Ureter (tissue), 1 donor: Measurements from ENCODE around the gene USH2A. TPM values are rescaled to one million over a fixed set of nuclear protein-coding genes. Genes with fewer than 3 reads are reported as not detected.

Source experiments
- DNase-seq: peaks from one replicate; pipeline ENCODE4 v3.0.0-alpha.2; 2020; ENCODE audit warnings: low spot score
- total RNA-seq: library from RNA; stranded (reverse); gene quantifications from one replicate; pipeline ENCODE4 v1.2.4, GENCODE V29; 2023
- donor health status: DM: yes; HTN: yes; CAD: no.

The USH2A gene
- total RNA-seq, 1 donor from 2014 or later = 0.23 TPM

DNA sequence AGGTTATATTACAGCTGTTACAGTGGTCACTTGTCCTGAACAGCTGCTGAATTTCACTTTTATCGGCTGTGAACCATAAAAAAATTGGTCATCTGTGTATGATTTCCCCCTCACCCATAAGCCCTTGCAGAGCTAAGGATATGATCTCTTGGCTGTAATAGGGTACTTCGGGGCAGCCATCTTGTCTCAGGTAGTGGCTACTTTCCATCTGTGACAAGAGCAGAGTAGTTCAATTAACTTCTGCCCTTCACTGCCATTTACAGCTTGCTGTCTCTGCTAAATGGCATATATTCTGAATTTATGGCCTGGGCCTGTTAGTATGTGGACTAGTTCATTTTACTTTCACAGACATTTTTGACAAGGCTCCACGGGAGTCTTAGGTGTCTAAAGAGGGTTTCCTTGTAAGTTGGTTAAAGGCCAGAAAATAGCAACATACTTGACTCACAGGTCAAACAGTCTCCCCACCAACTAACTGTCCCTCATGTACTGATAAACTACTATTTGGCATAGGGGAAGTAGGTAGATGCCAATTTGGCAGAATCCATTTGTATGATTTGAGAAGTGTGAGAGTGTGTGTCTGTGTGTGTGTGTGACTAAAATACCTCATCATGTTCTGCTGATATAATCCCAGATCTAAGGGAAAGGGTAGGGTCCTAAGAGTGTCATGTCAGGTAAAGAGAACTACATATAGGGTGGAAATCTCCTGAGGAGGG is 704.5 kb downstream of the USH2A start:
- no peak for DNase-seq

GRCh38 chr1:215717677-215718426 is 705.4 kb downstream of the USH2A start:
- DNase-seq = no peak

DNA sequence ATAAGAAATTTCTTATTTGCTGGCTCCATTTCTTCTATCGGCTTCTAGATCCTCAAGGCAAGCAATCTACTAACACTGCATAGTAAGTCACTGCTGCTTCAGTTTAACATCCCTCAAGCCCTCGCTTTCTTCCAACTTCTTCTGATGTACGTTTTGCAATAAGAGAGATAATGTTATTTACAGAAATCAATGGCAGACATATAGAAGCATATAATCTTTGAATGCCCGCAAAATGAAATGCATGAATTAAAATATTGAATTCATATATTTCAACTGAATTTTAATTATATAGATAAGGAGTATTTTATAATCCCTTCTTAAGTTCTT is 712.4 kb downstream of the USH2A start:
- DNase-seq = no peak

DNA sequence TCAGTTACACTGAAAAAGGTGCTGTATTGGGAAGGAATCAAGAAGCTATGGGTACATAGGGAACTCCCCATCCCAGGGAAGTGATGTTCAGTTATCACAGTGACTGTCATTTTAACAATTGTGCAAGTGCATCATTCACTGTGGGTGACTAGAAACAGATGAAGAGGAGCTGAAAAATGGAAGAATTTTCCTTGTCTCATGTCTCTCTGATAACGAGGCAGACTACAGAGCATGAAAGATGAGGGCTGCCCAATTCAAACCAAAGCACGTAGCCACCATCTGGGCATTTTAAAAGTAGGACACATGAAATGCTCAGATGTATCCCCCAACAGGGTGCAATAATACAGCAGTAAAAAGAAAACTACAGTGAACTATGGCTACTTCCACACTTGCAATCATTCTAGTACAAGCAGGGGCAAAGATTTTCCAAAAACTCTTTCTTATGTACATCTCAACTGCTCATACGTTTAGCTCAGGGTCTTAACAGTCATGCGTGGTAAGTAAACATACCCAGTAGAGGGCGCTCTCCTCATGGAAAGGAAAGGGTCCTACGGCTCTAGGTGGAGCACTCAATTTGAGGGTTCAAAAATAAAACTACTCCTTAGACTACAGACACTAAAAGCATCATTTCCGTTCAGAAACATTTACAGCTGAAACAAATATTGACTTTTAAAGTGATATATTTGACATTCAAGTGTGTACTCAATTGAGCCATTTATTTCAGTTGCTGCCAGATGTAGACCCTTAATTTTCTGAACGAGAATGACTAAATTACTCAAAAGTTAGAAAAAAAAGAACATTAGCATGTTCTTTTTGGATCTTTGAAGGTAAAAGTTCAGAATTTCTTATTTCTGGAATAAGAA is 713.0 kb downstream of the USH2A start:
- no peak for DNase-seq

DNA sequence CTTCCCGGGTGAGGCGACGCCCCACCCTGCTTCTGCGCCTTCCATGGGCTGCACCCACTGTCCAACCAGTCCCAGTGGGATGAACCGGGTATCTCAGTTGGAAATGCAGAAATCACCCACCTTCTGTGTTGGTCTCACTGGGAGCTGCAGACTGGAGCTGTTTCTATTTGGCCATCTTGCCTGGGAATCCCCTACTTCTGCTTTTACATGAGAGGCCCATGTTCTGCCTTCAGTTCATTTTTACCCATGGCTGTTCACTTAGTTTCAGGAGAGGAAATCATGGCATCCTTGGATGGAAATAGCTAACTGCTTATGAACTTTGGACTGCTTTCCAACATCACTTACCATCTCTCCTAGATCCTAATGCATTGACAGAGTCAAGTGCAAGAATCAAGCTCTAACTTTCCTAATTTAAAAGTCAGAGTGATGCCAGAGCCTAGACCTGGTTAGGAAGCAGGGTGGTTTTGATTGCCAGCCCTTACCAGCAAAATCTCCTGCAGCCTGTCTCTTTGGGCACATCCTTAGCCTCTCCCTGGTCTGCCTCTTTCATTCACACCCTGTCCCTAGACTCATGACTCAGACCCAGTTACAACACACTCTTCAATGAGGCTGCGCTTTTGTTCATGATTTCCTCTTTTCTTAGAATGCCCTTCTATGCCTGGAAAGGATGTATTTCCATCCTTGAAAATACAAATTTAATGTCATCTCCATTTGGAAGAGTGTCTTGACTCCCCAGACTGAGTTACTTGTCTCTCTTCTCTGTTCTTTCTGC is 719.0 kb downstream of the USH2A start:
- no peak for DNase-seq

- DNase-seq = no peak
These were observed 741.0 kb downstream of the USH2A start for GRCh38 chr1:215682232-215682631.

- DNase-seq = no peak
These were observed 742.2 kb downstream of the USH2A start for GRCh38 chr1:215681041-215681440.

DNA sequence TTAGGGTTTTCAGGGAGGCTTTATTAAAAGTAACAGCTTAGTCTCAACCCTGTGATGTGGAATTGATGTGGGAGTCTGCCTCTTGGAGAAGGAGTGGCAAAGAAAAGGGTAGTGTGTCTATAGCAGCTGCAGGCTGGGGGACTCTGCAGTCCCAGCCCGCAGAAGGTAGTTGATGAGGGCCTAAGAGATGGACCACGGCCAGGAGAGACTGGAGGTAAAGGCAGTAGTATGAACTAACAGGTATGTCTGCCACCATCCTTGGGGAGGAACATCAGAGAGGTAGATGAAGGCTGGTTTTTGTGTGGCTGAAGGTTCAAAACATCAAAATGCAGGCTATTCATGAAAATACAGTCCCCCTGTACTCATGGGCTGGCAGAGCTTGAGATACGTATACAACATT is 744.0 kb downstream of the USH2A start:
- no peak for DNase-seq

- no peak for DNase-seq
These were observed 746.1 kb downstream of the USH2A start for GRCh38 chr1:215677112-215677511.

DNA sequence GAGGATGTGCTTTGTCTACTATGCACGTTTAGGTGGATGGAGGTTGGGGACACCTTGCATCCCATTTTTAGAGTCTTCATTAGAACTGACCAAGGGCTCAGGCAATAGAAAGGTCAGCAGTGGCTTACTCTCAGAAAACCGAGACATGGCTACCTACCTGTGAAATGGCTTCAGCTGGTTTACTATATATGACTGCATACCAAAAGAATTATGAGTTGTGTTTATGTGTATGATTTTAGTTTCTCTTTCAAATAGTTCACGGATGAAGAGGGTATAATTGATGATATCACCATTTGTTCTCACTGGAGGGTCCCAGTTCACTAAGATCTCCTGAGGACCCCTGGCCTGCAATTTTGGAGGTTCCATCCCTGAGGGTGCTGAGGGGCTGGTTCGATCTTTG is 749.3 kb downstream of the USH2A start:
- DNase-seq = no peak

GRCh38 chr1:215672482-215672881 is 750.8 kb downstream of the USH2A start:
- DNase-seq = no peak

DNA sequence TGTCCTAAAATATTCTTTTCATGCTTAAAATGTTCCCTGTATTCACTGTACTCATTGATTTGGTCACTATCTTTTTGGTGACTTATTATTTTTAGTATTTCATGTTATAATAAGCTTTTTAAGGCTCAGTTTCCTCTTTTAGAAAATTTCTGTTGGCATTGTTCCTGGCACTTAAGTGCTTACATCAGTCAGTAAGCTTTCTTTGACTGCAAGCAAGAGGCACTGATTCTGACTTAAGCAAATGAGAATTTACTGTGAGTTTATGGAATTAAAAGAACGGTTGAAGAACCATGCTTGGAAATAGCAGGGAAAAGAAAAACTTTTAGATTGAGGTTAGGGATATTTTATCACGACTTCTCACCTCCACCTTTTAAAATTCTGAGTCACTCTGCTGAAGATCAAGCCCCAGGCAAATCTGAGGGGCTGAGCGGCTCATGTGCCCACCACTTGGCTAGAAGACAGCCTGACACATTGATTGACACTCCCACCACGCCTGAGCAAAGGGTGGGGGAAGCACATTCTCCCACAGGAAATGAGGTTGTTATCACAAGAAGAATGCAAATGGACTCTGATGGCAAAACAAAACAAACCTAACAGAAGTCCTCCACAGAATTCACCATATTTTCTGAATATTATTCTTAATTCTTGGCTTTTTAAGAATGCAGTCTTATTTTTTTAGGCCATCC is 753.3 kb downstream of the USH2A start:
- no peak for DNase-seq

DNA sequence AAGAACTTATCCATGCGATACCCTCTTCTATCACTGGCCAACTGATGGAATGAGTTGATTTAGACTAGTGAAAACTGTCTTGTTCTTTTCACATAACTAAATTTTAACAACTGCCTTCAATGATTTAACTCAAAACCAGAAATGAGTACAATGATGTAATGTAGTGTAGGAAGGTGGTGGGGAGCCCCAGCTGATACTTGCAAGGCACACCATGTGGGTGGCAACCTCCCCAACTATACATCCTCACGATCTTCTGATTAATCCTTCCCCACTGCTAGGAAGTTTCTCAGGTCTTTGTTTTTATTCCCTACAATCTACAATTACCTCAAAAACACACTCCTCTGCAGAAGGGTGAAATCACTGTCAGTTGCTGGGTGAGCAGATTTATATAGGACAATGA is 755.5 kb downstream of the USH2A start:
- DNase-seq = no peak

DNA sequence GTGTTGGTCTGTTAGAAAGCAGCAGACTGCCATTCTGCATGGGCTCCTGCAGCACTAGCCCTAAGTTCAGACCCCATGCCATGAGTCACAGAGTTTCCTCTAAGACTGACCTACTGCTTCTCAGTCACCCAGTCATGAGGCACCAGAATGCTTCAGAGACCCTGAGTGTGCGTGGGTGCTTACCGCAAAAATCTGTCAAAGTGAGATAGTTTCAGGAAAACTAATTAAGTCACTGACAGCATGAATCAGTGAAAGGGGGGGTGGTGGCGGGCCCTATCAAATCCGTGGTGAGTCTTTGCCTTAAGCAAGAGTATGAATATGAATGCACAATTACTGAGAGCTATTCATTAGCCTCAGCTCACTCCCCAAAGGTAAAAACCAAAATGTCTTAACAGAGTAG is 758.0 kb downstream of the USH2A start:
- DNase-seq = no peak

DNA sequence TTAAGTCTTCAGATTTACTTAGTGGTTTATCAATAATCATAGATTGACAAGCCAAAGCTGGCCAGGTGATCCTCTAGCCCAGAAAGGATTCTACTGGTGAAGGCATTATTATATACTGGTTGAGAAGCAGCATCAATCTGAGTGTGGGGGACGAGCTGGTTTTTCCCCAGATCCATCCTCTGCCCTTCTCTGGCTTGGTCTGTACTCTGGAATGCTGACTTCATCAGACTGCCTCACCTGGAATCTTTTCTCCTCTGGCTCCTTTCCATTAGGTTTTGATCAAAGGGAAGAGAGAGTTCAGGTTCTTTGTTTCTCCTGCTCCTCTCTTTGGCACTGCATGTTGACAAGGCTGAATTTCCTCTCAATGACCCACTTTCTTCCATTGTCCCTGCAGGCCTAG is 762.2 kb downstream of the USH2A start:
- DNase-seq = no peak

DNA sequence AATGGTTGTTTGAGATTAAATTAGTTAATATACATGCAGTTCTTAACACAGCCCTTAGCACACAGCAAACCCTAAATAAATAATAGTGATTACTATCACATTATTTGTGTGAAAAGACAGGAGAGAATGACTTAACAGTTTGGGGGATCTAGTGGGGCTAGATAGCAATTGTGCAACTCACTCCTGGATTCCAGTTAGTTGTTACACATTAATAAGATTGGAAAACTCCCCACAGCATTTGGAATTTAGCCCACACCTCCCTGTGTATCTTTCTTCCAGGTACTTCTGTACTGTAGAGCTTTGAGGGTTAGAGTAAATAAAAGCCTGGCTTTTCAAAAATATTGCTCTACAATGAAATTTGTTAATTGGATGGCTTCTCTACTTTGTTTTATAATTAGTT is 763.0 kb downstream of the USH2A start:
- DNase-seq = no peak

DNA sequence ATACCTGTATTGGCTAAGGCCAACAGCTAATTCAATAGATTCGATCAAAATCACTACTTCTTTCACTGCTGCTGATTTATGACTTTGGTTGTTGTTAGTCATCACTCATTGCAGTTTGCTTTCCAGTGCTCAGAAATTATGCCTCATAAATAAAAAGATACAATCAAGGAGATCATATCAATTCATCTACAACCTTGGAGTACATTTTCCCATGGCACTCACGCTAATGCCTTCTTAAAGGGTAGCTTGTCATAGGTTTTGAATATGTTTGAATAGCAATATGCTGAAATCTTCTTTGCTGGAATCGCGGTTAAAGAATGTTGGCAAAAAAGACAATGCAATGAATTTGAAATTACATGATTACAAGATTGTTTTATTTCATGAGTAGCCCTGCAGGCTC is 766.2 kb downstream of the USH2A start:
- DNase-seq = no peak

DNA sequence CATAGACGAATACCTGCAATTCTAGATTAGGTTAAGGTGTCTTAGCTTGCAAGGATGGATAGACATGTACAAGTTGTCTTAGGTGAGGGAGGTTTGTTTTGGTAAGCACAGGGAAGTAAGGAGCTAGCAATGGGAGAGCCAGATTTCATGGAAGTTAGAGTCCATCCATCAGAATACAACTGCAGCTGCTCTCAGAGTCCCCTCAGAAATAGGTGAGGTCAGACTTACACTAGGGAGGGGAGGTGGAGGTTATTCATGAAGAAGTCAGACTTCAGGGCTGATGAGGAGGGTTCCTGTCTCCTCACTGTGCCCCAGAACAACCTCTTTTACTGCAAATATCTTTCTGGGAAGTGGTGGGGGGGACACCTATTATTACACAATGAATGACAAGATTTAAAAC is 770.9 kb downstream of the USH2A start:
- no peak for DNase-seq

- no peak for DNase-seq
These were observed 771.4 kb downstream of the USH2A start for GRCh38 chr1:215651867-215652266.

DNA sequence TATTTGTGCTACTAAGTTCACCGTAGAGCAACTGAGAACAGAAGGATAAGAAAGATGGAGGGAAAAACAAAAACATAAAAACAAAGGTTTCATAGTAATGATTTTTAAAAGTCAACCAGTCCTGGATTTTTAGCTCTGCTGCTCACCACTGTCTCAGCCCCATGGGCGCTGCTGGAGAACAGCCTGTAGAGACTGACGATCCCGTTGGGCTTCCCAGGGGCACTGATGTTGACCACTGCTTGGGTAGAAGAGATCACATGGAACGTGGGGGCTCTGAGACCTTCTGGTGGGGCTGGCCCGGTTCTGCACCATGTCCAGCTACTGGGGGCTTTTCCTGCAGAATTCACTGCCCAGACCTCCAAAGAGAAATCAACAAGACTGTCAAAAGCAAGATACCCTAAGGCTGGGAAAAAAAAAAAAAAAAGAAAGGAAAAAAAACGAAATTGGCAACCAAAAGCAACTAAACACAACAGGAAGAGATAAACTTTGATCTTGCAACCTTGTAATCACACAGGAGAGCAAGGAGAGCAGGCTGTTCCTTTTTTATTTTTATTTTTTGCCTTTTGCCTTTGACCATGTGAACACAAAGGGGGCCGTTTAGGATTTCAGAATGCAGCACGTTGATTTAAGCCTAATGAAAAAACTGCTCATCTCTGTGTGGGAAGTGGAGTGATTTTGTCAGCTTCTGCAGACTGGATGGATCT is 772.6 kb downstream of the USH2A start:
- DNase-seq = no peak

GRCh38 chr1:215648957-215649356 is 774.3 kb downstream of the USH2A start:
- no peak for DNase-seq
